Testis (tissue), 2 donors: ENCODE results near the gene PTPRN2.

ENCODE experiments used
- CTCF ChIP-seq, 3 experiments: fragments of 450-650 bp in 2 of 3; fragments of 200-600 bp in 1 of 3; sonication (generic) in 1 of 3; IDR thresholded peaks; one replicate each; pipeline ENCODE4 v1.5.1; 2016 to 2019; ENCODE audit warnings: antibody characterized with exemption in 3 of 3, mild to moderate bottlenecking in 2 of 3, moderate library complexity in 1 of 3
- POLR2A ChIP-seq: fragments of 450-650 bp; IDR thresholded peaks from one replicate; pipeline ENCODE4 v1.6.1; 2017; ENCODE audit warnings: antibody characterized with exemption, mild to moderate bottlenecking, moderate library complexity

- TF ChIP-seq CTCF (IDR thresholded peaks at IDR 0.05) (no peak), POLR2A (no peak)
Observed at GRCh38 chr7:158139499-158139898, 448.1 kb downstream of the PTPRN2 start.
